Measurements from ENCODE around the gene GREB1L.

The GREB1L gene

DNA sequence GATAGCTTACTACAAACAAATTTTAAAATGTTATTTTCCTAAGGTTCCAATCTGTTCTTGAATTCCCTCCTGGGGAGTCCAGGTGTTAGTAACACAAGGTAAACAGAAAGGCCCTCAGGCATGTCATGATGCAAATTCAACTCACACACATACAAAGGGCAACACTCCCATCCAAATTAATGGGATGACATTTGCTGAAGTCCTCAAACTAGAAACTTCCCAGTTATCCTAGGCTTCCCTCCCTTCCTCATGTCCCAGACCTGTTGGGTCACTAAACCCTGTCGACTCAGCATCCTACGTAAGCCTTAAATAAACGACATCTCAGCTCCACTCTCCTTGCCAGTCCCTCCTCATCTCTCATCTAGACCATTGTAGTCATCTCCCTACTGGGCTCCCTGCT, 85.1 kb downstream of the GREB1L start:
- no peak overlapping the region for H3K27ac ChIP-seq (ENCODE audit: low read length)
- no peak overlapping the region for H3K9ac ChIP-seq (ENCODE audit: low read length in 2 of 2)
- H3K27me3 ChIP-seq (ENCODE audit: control insufficient read depth in 1 of 2, insufficient read depth in 2 of 2, low read length in 2 of 2): no peaks in the 10 kb centered on the region
- H3K36me3 ChIP-seq (ENCODE audit: control insufficient read depth in 2 of 2, insufficient read depth in 2 of 2, low read length in 2 of 2): no peaks in the 10 kb centered on the region
- H3K4me1 ChIP-seq (ENCODE audit: control insufficient read depth, insufficient read depth, low read length): no peaks in the 10 kb centered on the region
- H3K4me3 ChIP-seq (ENCODE audit: low read length in 2 of 2): no peak overlapping the region
- H3K9me3 ChIP-seq (ENCODE audit: control insufficient read depth in 2 of 2, low read length in 2 of 2): no peaks in the 10 kb centered on the region

GRCh38 chr18:21330122-21330701, 88.2 kb downstream of the GREB1L start:
- H3K4me1 ChIP-seq (ENCODE audit: control insufficient read depth, insufficient read depth, low read length): no peaks in the 10 kb centered on the region
- H3K9ac ChIP-seq (ENCODE audit: low read length in 2 of 2): no peak overlapping the region
- no peaks in the 10 kb centered on the region for H3K36me3 ChIP-seq (ENCODE audit: control insufficient read depth in 2 of 2, insufficient read depth in 2 of 2, low read length in 2 of 2)
- H3K9me3 ChIP-seq (ENCODE audit: control insufficient read depth in 2 of 2, low read length in 2 of 2): no peaks in the 10 kb centered on the region
- H3K27ac ChIP-seq (ENCODE audit: low read length): no peak overlapping the region
- no peak overlapping the region for H3K4me3 ChIP-seq (ENCODE audit: low read length in 2 of 2)
- H3K27me3 ChIP-seq (ENCODE audit: control insufficient read depth in 1 of 2, insufficient read depth in 2 of 2, low read length in 2 of 2): no peaks in the 10 kb centered on the region

DNA sequence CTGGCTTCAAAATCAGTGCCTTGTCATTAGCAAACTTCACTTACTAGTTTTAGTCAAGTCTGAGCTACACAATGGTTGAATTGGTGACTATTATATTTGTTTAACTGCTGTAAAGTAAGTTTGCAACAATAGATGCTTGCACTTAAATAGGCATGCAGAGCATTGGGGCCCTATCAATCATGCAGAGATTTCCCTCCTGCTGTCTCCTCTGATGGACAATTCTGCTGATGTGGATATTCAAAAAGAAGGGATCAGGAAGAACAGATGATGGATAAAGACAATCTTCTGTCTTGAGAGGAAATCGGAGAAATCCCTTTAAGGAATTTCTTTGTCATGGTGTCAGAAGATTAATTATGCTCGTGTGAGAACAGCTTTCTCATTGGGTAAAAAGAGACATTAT, 89.0 kb downstream of the GREB1L start:
- Histone ChIP-seq H3K27ac (ENCODE audit: low read length) (no peak overlapping the region), H3K4me3 (ENCODE audit: low read length in 2 of 2) (no peak overlapping the region)

DNA sequence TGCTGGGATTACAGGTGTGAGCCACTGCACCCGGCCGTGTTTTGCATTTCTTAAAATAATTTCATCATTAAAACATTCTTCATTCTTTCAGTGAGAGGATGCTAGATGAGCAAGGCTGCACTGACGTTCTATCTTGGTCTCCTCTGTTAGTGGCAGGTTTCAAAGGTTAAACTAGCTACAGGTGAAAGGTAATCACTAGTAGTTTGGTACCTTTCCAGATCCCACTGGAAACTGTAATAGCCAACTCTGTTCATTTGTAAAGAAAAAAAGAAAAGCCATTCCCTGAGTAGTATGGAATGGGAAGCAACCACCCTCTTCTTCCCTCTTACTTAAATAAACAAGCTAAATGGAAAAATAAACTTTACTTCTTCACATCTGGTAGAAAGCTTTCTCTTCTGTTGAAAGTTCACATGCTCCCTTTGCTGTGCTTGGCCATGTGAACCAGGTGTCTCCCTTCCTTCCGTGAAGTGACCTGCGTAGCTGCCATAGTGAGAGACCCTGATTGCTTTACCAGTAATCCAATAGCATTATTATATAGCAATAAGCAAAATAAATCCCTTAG, 94.0 kb downstream of the GREB1L start:
- Histone ChIP-seq H3K27me3 (ENCODE audit: control insufficient read depth in 1 of 2, insufficient read depth in 2 of 2, low read length in 2 of 2) (no peaks in the 10 kb centered on the region), H3K9ac (ENCODE audit: low read length in 2 of 2) (no peak overlapping the region), H3K4me3 (ENCODE audit: low read length in 2 of 2) (no peak overlapping the region), H3K36me3 (ENCODE audit: control insufficient read depth in 2 of 2, insufficient read depth in 2 of 2, low read length in 2 of 2) (no peaks in the 10 kb centered on the region), H3K9me3 (ENCODE audit: control insufficient read depth in 2 of 2, low read length in 2 of 2) (no peaks in the 10 kb centered on the region), H3K27ac (ENCODE audit: low read length) (no peak overlapping the region), H3K4me1 (ENCODE audit: control insufficient read depth, insufficient read depth, low read length) (no peaks in the 10 kb centered on the region)

More for the DNA sequence above, 89.0 kb downstream of the GREB1L start:
- no peaks in the 10 kb centered on the region for H3K36me3 ChIP-seq (ENCODE audit: control insufficient read depth in 2 of 2, insufficient read depth in 2 of 2, low read length in 2 of 2)
- H3K9me3 ChIP-seq (ENCODE audit: control insufficient read depth in 2 of 2, low read length in 2 of 2): no peaks in the 10 kb centered on the region
- no peaks in the 10 kb centered on the region for H3K27me3 ChIP-seq (ENCODE audit: control insufficient read depth in 1 of 2, insufficient read depth in 2 of 2, low read length in 2 of 2)
- no peaks in the 10 kb centered on the region for H3K4me1 ChIP-seq (ENCODE audit: control insufficient read depth, insufficient read depth, low read length)
- no peak overlapping the region for H3K9ac ChIP-seq (ENCODE audit: low read length in 2 of 2)

DNA sequence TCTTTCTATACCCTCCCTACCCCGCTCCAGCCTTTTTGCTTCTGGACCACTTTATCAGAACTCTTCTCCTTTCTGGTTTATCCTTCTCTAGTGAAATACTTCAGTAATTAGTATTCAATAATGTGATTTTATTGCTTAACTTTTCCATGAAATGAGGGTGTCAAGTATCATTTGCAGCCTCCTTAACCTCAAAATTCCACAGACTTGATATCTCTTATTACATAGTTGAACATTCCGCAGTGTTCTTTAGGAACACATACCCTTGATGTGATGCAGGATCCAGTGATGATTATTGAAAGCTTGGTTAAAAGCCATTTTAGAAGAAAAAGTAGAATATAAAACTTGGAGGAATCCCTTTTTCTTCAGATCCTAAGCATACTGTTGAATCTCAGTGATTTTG, 94.8 kb downstream of the GREB1L start:
- H3K27me3 ChIP-seq (ENCODE audit: control insufficient read depth in 1 of 2, insufficient read depth in 2 of 2, low read length in 2 of 2): no peaks in the 10 kb centered on the region
- no peak overlapping the region for H3K27ac ChIP-seq (ENCODE audit: low read length)
- H3K4me3 ChIP-seq (ENCODE audit: low read length in 2 of 2): no peak overlapping the region
- no peak overlapping the region for H3K9ac ChIP-seq (ENCODE audit: low read length in 2 of 2)
- no peaks in the 10 kb centered on the region for H3K9me3 ChIP-seq (ENCODE audit: control insufficient read depth in 2 of 2, low read length in 2 of 2)
- H3K4me1 ChIP-seq (ENCODE audit: control insufficient read depth, insufficient read depth, low read length): no peaks in the 10 kb centered on the region
- no peaks in the 10 kb centered on the region for H3K36me3 ChIP-seq (ENCODE audit: control insufficient read depth in 2 of 2, insufficient read depth in 2 of 2, low read length in 2 of 2)

DNA sequence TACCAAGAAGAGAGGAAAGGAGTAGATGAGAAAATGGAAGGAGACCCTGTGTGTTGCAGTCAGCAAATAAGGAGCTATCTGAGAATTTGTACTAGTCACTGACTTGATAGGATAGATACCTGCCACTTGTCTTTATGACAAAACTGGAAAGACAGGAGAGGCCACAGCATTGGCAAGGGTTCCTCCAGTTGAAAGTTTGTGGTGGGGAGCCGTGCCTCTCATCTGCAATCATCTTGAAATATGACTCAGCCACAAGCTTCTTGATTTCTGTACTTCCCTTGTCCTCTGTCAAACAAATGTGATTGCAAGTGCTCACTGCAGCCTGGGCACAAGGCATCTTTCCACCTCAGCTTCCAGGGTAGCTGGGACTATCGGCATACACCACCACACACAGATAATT, 99.1 kb downstream of the GREB1L start:
- no peaks in the 10 kb centered on the region for H3K4me1 ChIP-seq (ENCODE audit: control insufficient read depth, insufficient read depth, low read length)
- no peaks in the 10 kb centered on the region for H3K27me3 ChIP-seq (ENCODE audit: control insufficient read depth in 1 of 2, insufficient read depth in 2 of 2, low read length in 2 of 2)
- H3K36me3 ChIP-seq (ENCODE audit: control insufficient read depth in 2 of 2, insufficient read depth in 2 of 2, low read length in 2 of 2): no peaks in the 10 kb centered on the region

GRCh38 chr18:21342372-21342771, 100.3 kb downstream of the GREB1L start:
- Histone ChIP-seq H3K9ac (ENCODE audit: low read length in 2 of 2) (no peak overlapping the region), H3K36me3 (ENCODE audit: control insufficient read depth in 2 of 2, insufficient read depth in 2 of 2, low read length in 2 of 2) (no peaks in the 10 kb centered on the region), H3K27ac (ENCODE audit: low read length) (no peak overlapping the region), H3K4me1 (ENCODE audit: control insufficient read depth, insufficient read depth, low read length) (no peaks in the 10 kb centered on the region), H3K27me3 (ENCODE audit: control insufficient read depth in 1 of 2, insufficient read depth in 2 of 2, low read length in 2 of 2) (no peaks in the 10 kb centered on the region), H3K9me3 (ENCODE audit: control insufficient read depth in 2 of 2, low read length in 2 of 2) (no peaks in the 10 kb centered on the region), H3K4me3 (ENCODE audit: low read length in 2 of 2) (no peak overlapping the region)

More for the DNA sequence above, 99.1 kb downstream of the GREB1L start:
- no peaks in the 10 kb centered on the region for H3K9me3 ChIP-seq (ENCODE audit: control insufficient read depth in 2 of 2, low read length in 2 of 2)
- no peak overlapping the region for H3K4me3 ChIP-seq (ENCODE audit: low read length in 2 of 2)
- no peak overlapping the region for H3K27ac ChIP-seq (ENCODE audit: low read length)
- no peak overlapping the region for H3K9ac ChIP-seq (ENCODE audit: low read length in 2 of 2)

DNA sequence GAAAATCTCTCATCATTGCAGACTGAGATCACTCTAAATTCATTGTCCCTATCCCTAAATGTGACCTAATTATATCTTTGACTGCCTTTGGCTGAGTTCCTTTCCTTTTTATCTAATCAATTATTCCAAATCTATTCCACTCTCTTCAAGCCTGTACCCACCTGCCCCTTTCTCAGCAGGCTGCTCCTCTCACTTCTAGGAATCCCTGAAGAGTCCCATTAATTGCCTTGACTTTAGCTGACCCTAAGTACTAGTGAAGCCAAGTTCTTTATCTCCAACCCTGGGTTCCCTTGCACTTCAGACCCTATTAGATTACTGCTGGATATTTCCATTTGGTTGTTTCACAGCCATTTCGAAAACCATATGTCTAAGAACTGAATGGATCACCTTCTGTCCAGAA, 102.8 kb downstream of the GREB1L start:
- Histone ChIP-seq H3K27ac (ENCODE audit: low read length) (no peak overlapping the region), H3K9ac (ENCODE audit: low read length in 2 of 2) (no peak overlapping the region), H3K36me3 (ENCODE audit: control insufficient read depth in 2 of 2, insufficient read depth in 2 of 2, low read length in 2 of 2) (no peaks in the 10 kb centered on the region), H3K4me1 (ENCODE audit: control insufficient read depth, insufficient read depth, low read length) (no peaks in the 10 kb centered on the region), H3K4me3 (ENCODE audit: low read length in 2 of 2) (no peak overlapping the region), H3K9me3 (ENCODE audit: control insufficient read depth in 2 of 2, low read length in 2 of 2) (no peaks in the 10 kb centered on the region), H3K27me3 (ENCODE audit: control insufficient read depth in 1 of 2, insufficient read depth in 2 of 2, low read length in 2 of 2) (no peaks in the 10 kb centered on the region)

DNA sequence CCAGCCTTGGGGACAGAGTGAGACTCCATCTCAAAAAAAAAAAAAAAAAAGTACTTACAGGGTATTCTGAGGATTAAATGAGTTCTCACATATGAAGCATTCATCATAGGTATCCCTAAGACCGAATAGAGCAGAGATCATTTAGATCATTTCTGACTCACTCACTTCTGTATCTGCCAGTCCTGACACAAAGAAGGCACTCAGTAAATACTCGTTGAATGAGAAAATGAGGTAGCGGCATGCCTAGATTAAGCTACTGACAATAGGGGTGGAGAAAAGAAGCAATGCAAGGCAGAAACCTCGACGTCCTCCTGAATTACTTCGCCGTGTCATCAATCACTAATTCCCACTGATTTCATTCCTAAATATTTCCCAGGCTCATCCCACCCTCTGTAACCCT, 103.8 kb downstream of the GREB1L start:
- Histone ChIP-seq H3K27ac (ENCODE audit: low read length) (no peak overlapping the region), H3K4me3 (ENCODE audit: low read length in 2 of 2) (no peak overlapping the region), H3K4me1 (ENCODE audit: control insufficient read depth, insufficient read depth, low read length) (no peaks in the 10 kb centered on the region), H3K36me3 (ENCODE audit: control insufficient read depth in 2 of 2, insufficient read depth in 2 of 2, low read length in 2 of 2) (no peaks in the 10 kb centered on the region), H3K9me3 (ENCODE audit: control insufficient read depth in 2 of 2, low read length in 2 of 2) (no peaks in the 10 kb centered on the region), H3K9ac (ENCODE audit: low read length in 2 of 2) (no peak overlapping the region), H3K27me3 (ENCODE audit: control insufficient read depth in 1 of 2, insufficient read depth in 2 of 2, low read length in 2 of 2) (no peaks in the 10 kb centered on the region)

DNA sequence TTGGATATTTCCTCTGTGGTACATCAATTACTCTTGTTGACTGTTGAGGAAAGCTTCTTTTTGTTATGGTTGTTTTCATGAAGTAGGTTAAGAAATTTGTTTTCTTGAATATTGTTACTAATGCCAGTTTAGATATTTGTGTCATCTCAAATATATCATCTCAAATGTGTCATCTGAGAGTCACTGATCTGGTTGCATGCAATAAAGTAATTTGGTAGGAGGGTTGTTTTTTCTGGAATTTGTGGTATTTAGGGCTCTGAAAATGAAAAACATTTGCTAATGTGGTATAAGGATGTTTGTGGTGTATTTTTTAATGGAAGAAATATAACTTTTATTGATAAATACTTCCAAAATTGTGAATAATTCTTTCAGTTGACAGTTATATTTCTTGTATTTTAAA, 117.7 kb downstream of the GREB1L start:
- Histone ChIP-seq H3K27me3 (ENCODE audit: control insufficient read depth in 1 of 2, insufficient read depth in 2 of 2, low read length in 2 of 2) (no peaks in the 10 kb centered on the region), H3K9ac (ENCODE audit: low read length in 2 of 2) (no peak overlapping the region), H3K36me3 (ENCODE audit: control insufficient read depth in 2 of 2, insufficient read depth in 2 of 2, low read length in 2 of 2) (no peaks in the 10 kb centered on the region), H3K4me3 (ENCODE audit: low read length in 2 of 2) (no peak overlapping the region), H3K4me1 (ENCODE audit: control insufficient read depth, insufficient read depth, low read length) (no peaks in the 10 kb centered on the region), H3K9me3 (ENCODE audit: control insufficient read depth in 2 of 2, low read length in 2 of 2) (no peaks in the 10 kb centered on the region), H3K27ac (ENCODE audit: low read length) (no peak overlapping the region)

- no peaks in the 10 kb centered on the region for H3K4me1 ChIP-seq (ENCODE audit: control insufficient read depth, insufficient read depth, low read length)
- no peaks in the 10 kb centered on the region for H3K27me3 ChIP-seq (ENCODE audit: control insufficient read depth in 1 of 2, insufficient read depth in 2 of 2, low read length in 2 of 2)
- no peak overlapping the region for H3K9ac ChIP-seq (ENCODE audit: low read length in 2 of 2)
- no peaks in the 10 kb centered on the region for H3K36me3 ChIP-seq (ENCODE audit: control insufficient read depth in 2 of 2, insufficient read depth in 2 of 2, low read length in 2 of 2)
- no peak overlapping the region for H3K27ac ChIP-seq (ENCODE audit: low read length)
- H3K4me3 ChIP-seq (ENCODE audit: low read length in 2 of 2): no peak overlapping the region
- H3K9me3 ChIP-seq (ENCODE audit: control insufficient read depth in 2 of 2, low read length in 2 of 2): no peaks in the 10 kb centered on the region
These were observed 119.4 kb downstream of the GREB1L start for GRCh38 chr18:21361307-21361880.
